HG02763 (cell line): ENCODE results near the gene MRM3.
"Not testable (repeated sequence)": the region's sequence is repeated elsewhere in the genome, so short reads cannot be mapped to it uniquely, and the experiment has no call there.

Experiments
- ATAC-seq: cut with Tn5 transposase; IDR thresholded peaks from one replicate; pipeline ENCODE4 v1.9.1; 2021; ENCODE audit warnings: mild to moderate bottlenecking, moderate library complexity; ENCODE audit not compliant: unreplicated experiment

MRM3 gene

GRCh38 chr17:752620-753219, 29.4 kb upstream of the MRM3 start:
- ATAC-seq, result no peak

DNA sequence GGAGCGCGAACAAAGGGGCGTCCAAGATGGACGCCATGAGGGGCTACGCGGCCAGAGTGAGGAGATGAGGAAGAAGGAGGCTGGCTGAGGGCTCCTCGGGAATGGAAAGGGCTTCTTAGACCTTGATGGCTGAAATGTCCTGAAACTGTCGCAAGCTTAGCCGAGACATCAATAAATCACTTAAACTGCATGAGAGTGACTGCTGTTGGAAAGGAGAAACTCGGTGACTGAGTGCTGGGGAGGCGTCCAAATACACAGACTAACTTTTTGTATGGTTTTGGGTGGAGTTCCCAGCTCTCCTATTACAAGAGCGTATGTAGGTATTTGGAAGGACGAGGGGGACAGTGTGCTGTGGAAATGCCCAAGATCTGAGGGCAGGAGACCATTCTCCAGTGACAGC, 28.7 kb upstream of the MRM3 start:
- ATAC-seq, result no peak

- not testable (repeated sequence) for ATAC-seq
Observed at GRCh38 chr17:755319-755961, 26.7 kb upstream of the MRM3 start.

- not testable (repeated sequence) for ATAC-seq
Observed at GRCh38 chr17:756010-756567, 26.1 kb upstream of the MRM3 start.

GRCh38 chr17:759964-760363, 22.2 kb upstream of the MRM3 start:
- ATAC-seq, result no peak

DNA sequence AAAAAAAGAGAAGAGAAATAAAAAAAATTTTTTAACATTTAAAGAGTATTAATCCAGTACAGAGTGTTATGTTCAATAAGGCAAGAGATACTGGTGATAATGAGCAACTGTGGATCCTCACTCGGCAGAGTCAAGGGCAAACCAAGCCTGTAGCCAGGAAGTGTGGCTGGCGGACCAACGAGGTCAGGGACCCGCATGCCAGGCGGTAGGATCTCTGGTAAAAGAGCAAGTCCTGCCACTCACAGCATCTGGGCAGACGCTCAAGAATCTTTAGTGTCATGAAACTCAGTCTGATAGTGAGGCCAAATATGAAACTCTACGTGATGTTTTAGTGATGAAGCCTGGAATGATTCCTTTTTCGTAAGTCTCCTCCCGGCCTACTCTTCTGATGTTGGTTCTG, 21.8 kb upstream of the MRM3 start:
- ATAC-seq, result no peak

DNA sequence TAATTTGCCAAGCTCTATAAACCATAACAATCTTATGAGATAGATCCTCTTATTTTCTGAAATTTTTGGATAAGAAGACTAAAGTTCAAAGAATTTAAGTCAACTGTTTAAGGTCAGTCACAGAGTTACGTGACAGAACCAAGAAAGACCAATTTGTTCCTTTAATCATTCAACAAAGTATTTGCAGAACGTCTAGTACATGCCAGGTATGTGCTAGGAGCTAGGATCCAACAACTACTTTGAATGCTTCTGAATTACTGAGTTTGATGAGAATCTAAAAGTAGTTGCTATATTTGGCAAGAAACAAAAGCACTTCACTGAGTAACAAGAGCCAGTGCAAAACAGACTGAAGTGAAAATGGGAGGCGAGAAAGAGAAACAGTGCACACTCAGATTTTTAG, 15.1 kb upstream of the MRM3 start:
- no peak for ATAC-seq

- no peak for ATAC-seq
Observed at GRCh38 chr17:773016-773415, 9.1 kb upstream of the MRM3 start.

DNA sequence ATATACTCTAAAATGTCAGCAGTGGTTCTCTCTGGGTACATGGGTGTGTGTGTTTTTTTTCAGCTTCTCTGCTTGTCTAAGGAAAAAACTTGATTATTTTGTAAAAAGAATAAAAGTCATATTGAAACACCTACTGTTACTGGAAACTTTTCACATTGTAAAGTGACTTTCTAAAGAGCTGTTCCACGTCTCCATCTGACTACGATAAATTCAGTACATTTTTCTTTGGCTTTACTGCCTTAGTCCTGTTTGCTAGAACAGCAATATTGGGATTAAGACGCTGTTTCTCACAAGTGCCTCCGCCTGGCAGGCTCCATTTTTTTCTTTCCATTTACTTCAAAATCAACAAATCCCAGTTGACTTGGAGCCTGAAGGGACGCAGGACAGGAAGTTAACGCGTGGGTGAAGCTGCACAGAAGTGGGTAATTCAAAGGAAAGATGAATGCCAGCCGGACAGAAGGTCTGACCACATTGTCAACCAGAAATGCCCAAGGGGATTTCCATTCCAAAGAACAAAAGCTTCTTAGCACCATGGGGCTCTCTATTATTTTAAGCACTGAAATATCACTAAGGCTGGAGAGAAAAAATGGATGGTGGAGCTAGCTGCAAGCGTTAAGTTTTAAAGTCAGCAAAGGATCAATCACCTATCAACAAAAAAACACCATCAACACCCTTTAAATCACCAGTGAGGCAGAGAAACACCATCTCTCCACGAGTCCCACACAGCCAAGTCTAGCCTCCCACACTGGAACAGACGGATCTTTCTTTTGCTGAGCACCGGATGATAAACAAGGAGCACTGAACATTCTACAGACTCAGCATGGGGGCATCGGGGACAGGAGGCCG, 8.5 kb upstream of the MRM3 start:
- ATAC-seq, result no peak

DNA sequence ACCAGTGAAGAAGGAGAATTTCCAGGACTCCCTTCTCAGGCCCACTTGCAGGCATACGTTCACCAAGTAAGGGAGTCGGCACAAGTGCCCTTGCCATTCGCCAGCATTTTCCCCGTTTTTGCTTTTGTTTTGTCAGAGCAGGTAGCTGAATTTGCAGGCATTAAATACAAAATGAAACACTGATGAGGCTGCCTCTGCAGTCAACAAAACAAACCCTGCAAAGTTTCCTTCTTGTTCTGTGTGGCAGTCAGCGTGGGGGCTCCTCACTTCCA, 7.9 kb upstream of the MRM3 start:
- ATAC-seq, result no peak

DNA sequence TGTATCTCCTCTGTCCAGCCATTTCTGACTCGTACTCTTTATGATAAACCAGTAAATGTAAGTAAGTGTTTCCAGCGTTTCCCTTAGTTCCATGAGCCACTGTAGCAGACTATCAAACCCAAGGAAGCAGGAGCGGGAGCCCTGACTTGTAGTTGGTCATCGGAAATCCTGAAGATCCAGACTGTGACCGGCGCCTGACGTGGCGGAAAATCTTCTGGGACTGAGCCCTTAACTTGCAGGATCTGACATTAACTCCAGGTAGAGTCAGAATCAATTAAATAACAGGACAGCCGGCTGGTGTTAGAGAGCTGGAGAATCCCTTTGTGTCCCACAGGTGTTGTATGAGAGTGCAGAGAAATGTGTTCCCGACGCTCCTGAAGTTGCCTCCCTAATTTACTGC, 4.1 kb upstream of the MRM3 start:
- no peak for ATAC-seq

DNA sequence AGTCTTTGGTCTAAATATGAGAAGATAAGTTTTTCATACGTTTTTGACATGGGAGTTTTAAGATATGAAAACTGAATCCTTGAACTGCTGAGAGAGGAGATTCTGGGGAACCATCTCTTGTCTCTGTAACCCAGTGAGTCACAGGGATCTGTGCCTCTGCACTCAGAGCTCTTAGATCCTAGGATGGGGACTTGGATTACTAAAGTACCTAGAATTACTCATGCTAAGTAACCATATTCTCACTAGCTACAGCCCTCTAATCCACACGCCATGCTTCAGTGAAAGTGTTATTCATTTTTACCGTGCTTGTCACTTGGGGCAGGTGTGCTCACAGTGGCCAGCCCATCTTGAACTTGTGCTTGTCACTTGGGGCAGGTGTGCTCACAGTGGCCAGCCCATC, 2.0 kb downstream of the MRM3 start:
- ATAC-seq, result no peak

DNA sequence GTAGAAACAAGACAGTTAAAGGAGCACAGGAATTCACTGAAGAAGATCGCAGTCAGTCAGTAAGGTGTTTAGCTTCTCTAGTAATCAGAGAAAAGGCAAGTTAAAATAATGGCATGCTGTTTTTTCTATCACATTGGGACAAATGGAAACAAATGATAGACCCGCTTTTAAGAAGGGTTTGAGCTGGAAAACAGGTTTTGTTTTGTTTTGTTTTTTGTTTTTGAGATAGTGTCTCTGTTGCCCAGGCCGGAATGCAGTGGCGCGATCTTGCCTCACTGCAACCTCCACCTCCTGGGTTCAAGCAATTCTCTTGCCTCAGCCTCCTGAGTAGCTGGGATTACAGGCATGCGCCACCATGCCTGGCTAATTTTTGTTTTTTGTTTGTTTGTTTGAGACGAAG, 3.7 kb downstream of the MRM3 start:
- ATAC-seq, result not testable (repeated sequence)

GRCh38 chr17:787641-788221, 5.6 kb downstream of the MRM3 start:
- ATAC-seq, result no peak

DNA sequence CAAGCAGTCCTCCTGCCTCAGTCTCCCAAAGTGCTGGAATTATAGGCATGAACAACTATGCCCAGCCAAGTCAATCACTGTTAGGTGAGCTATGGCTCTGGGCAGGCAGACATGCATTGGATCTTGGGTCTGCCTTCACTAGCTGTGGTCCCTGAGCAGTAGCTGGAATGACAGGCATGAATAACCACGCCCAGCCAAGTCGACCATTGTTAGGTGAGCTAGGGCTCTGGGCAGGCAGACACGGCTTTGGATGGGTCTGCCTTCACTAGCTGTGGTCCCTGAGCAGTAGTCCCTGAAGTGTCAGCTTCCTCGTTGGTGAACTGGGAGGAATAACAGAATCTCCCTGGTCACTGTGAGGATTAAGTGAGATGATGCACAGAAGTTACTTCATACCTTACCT, 6.4 kb downstream of the MRM3 start:
- no peak for ATAC-seq

GRCh38 chr17:789160-789840, 7.1 kb downstream of the MRM3 start:
- ATAC-seq, result no peak

DNA sequence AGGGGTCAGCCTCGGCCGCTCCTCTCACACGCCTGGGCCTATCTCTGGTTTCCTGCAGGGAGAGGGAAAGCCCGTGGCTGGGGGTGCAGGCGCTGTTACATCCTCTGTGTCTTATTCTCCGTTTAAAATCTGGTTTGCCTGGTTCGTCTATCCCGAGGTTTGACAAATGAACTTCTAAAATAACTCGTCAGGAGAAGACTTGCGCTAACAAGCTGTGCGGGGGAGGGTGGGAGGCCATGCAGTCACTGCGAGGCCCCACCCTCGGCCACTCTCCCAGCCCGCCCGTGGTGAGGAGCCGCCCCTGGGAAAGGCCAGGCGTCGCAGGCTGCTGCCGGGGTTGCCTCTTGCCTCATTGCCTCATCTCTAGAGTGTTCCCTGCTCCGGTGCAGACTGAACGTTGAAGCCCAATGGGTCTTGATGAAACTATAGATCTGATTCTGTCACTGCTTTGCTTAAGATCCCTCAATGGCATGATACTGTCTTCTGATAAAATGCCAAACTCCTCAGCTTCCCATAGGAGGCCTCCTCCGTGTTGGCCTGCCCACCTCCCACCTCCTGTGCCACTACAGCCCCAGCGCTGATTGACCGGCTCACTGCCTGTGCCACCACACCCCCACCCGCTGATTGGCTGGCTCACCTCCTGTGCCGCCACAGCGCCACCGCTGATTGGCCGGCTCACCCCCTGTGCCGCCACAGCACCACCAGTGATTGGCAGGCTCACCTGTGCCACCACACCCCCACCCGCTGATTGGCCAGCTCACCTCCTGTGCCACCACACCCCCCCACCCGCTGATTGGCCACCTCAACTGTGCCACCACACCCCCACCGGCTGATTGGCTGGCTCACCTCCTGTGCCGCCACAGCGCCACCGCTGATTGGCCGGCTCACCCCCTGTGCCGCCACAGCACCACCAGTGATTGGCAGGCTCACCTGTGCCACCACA, 8.0 kb downstream of the MRM3 start:
- not testable (repeated sequence) for ATAC-seq

DNA sequence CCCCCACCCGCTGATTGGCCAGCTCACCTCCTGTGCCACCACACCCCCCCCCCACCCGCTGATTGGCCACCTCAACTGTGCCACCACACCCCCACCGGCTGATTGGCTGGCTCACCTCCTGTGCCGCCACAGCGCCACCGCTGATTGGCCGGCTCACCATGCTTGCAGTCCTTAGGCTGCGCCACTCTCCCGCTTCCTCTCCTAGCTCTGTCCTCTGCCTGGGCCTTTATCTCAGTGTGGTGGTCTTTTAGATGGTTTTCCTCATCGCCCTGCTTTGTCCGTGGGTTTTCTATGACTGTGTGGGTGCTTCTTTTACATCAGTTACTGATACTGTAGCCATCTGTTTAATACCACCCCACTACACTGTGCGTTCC, 8.7 kb downstream of the MRM3 start:
- ATAC-seq, result not testable (repeated sequence)

DNA sequence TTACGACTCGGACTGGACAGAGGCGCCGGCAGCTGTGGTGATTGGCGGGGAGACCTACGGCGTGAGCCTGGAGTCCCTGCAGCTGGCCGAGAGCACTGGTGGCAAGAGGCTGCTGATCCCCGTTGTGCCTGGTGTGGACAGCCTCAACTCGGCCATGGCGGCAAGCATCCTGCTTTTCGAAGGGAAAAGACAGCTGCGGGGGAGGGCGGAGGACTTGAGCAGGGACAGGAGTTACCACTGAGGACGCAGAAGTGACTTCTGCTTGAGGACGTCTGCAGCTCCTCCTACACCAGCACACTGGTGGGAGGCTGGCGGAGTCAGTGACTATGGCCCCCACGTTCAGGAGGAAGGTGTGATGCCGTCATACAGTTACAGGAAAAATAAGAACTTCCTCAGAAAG, 9.7 kb downstream of the MRM3 start:
- no peak for ATAC-seq

DNA sequence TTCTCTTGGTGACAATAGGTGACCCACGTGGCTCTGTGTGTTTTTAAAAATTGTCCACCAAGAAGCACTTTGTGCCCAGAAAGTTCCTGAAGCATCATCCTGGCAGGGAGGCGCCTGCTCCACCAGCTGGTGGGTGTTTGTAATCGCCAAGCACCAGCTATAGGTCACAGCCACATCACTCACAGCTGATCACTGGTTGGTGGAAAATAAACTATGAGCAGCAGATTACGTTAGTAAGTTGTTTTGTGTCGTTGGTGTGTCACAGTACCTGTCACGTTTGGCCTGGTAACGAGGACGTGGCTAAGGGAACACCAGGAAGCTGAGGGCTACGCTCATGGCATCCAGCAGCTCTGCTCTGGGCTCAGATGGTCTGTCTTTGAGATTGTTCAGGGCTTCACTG, 10.1 kb downstream of the MRM3 start:
- ATAC-seq, result no peak
